HepG2 (cell line): Measurements from ENCODE around the gene ERC1.

Experiments
- BRD4 ChIP-seq: sonication (generic); formaldehyde crosslinking; IDR thresholded peaks from 2 replicates; pipeline ENCODE4 v1.4.0; 2020; ENCODE audit warnings: missing genetic modification reagents
- CBX1 ChIP-seq: IDR thresholded peaks from one replicate; pipeline ENCODE4 v1.6.1; 2016; ENCODE audit warnings: antibody characterized with exemption, low read depth
- CREB1 ChIP-seq, 2 experiments: fragments of 450-650 bp in 1 of 2; IDR thresholded peaks; 2 replicates each; pipeline ENCODE4 v1.6.1; 2016 to 2017; ENCODE audit warnings: control low read depth in 1 of 2, mild to moderate bottlenecking in 1 of 2, missing compliant biosample characterization in 1 of 2, missing genetic modification characterization in 1 of 2
- CTCF ChIP-seq: sonication (generic); formaldehyde crosslinking; IDR thresholded peaks from 2 replicates; pipeline ENCODE4 v1.5.0; 2020; ENCODE audit warnings: mild to moderate bottlenecking, missing genetic modification reagents, moderate library complexity
- MAZ ChIP-seq, 2 experiments: sonication (generic) in 1 of 2; formaldehyde crosslinking in 1 of 2; IDR thresholded peaks; 2 replicates each; pipeline versions ENCODE4 v1.5.0 to v1.6.1; 2012 to 2020; ENCODE audit warnings: low read depth in 2 of 2, mild to moderate bottlenecking in 2 of 2, borderline replicate concordance in 1 of 2, improper control_type of control experiment in 1 of 2, low read length in 1 of 2, missing genetic modification reagents in 1 of 2, moderate library complexity in 1 of 2
- NAIF1 ChIP-seq: sonication (generic); formaldehyde crosslinking; IDR thresholded peaks from 2 replicates; pipeline ENCODE4 v1.5.0; 2020; ENCODE audit warnings: mild to moderate bottlenecking, missing genetic modification reagents, borderline replicate concordance
- POLR2A ChIP-seq, 2 experiments: IDR thresholded peaks; 2 replicates each; pipeline ENCODE4 v1.6.1; 2011; ENCODE audit warnings: low read depth in 2 of 2, low read length in 2 of 2, mild to moderate bottlenecking in 1 of 2, moderate library complexity in 1 of 2; ENCODE audit not compliant: insufficient read depth in 1 of 2
- RBAK ChIP-seq: sonication (generic); formaldehyde crosslinking; IDR thresholded peaks from 2 replicates; pipeline ENCODE4 v1.5.1; 2020; ENCODE audit warnings: mild to moderate bottlenecking, missing genetic modification reagents
- RFX1 ChIP-seq: fragments of 450-650 bp; IDR thresholded peaks from 2 replicates; pipeline ENCODE4 v1.6.1; 2017
- ZFP62 ChIP-seq: sonication (generic); formaldehyde crosslinking; IDR thresholded peaks from 2 replicates; pipeline ENCODE4 v1.4.0; 2020; ENCODE audit warnings: missing genetic modification reagents

GRCh38 chr12:1540690-1541089, 549.7 kb downstream of the ERC1 start:
- TF ChIP-seq RFX1 (no peak), MAZ (IDR thresholded peaks at IDR 0.05; ENCODE audit: borderline replicate concordance, low read depth, low read length) (no peak), MAZ (CRISPR knock-in tag; IDR thresholded peaks at IDR 0.05; ENCODE audit: low read depth) (no peak), CTCF (CRISPR knock-in tag) (no peak), ZFP62 (no peak), POLR2A (IDR thresholded peaks at IDR 0.05; ENCODE audit: insufficient read depth in 1 of 2, low read depth in 2 of 2, low read length in 2 of 2) (no peak), RBAK (no peak), CREB1 (IDR thresholded peaks at IDR 0.05) (no peak), CREB1 (CRISPR knock-in tag; IDR thresholded peaks at IDR 0.05) (no peak), CBX1 (no peak), BRD4 (CRISPR knock-in tag) (no peak), NAIF1 (CRISPR knock-in tag) (no peak)
